OCI-LY1 (cell line): Measurements from ENCODE around the gene MYO1D.
"Not testable (repeated sequence)": the region's sequence is repeated elsewhere in the genome, so short reads cannot be mapped to it uniquely, and the experiment has no call there.

ENCODE experiments used
- H2AFZ ChIP-seq: fragments of 200-600 bp; sonication (generic), shearing (Covaris generic); 2 replicates; pipeline ENCODE4 v1.6.0; 2014; ENCODE audit warnings: antibody characterized with exemption, mild to moderate bottlenecking, low read length
- H3F3A ChIP-seq: fragments of 200-600 bp; sonication (generic), shearing (Covaris generic); 2 replicates; pipeline ENCODE4 v1.6.0; 2014; ENCODE audit warnings: mild to moderate bottlenecking, antibody characterized with exemption, low read length, moderate library complexity; ENCODE audit not compliant: insufficient read depth
- H3K27ac ChIP-seq: fragments of 200-600 bp; sonication (generic); 2 replicates; pipeline ENCODE4 v1.5.1; 2014; ENCODE audit warnings: low read length, mixed run types, mild to moderate bottlenecking, low read depth; ENCODE audit not compliant: poor library complexity, severe bottlenecking
- H3K27me3 ChIP-seq: fragments of 200-600 bp; sonication (generic); 2 replicates; pipeline ENCODE4 v1.6.0; 2014; ENCODE audit warnings: antibody characterized with exemption, mild to moderate bottlenecking, low read length, moderate library complexity; ENCODE audit not compliant: insufficient read depth
- H3K36me3 ChIP-seq: fragments of 200-600 bp; sonication (generic); 2 replicates; pipeline ENCODE4 v1.6.1; 2014; ENCODE audit warnings: mild to moderate bottlenecking, antibody characterized with exemption, low read length, moderate library complexity, mixed read lengths; ENCODE audit not compliant: insufficient read depth
- H3K4me1 ChIP-seq: fragments of 200-600 bp; sonication (generic); 2 replicates; pipeline ENCODE4 v1.5.1; 2014; ENCODE audit warnings: mild to moderate bottlenecking, low read length, moderate library complexity; ENCODE audit not compliant: insufficient read depth, severe bottlenecking
- H3K4me2 ChIP-seq: fragments of 200-600 bp; sonication (generic), shearing (Covaris generic); 2 replicates; pipeline ENCODE4 v1.6.1; 2014; ENCODE audit warnings: low read length
- H3K4me3 ChIP-seq: fragments of 200-600 bp; sonication (generic); 2 replicates; pipeline ENCODE4 v1.5.1; 2014; ENCODE audit warnings: low read length, low read depth, mild to moderate bottlenecking, mixed read lengths; ENCODE audit not compliant: poor library complexity, severe bottlenecking
- H3K79me2 ChIP-seq: fragments of 200-600 bp; shearing (Covaris generic); 2 replicates; pipeline ENCODE4 v1.6.1; 2016; ENCODE audit warnings: mixed run types, low read length, mixed read lengths; ENCODE audit not compliant: insufficient read depth
- H3K9ac ChIP-seq: fragments of 200-600 bp; sonication (generic), shearing (Covaris generic); 2 replicates; pipeline ENCODE4 v1.6.1; 2014; ENCODE audit warnings: mild to moderate bottlenecking, low read length, mixed read lengths
- H3K9me2 ChIP-seq: fragments of 200-600 bp; sonication (generic), shearing (Covaris generic); 2 replicates; pipeline ENCODE4 v1.6.1; 2014; ENCODE audit warnings: low read depth, mild to moderate bottlenecking, low read length, mixed read lengths
- H3K9me3 ChIP-seq: fragments of 200-600 bp; shearing (Covaris generic); 2 replicates; pipeline ENCODE4 v1.6.1; 2014; ENCODE audit warnings: low read length, mixed read lengths
- H4K20me1 ChIP-seq: fragments of 200-600 bp; sonication (generic), shearing (Covaris generic); 2 replicates; pipeline ENCODE4 v1.6.0; 2016; ENCODE audit warnings: mild to moderate bottlenecking, low read length; ENCODE audit not compliant: insufficient read depth
- EZH2 ChIP-seq: fragments of 200-600 bp; sonication (generic), shearing (Covaris generic); IDR thresholded peaks from 2 replicates; pipeline ENCODE4 v1.8.0; 2017; ENCODE audit warnings: borderline replicate concordance, mixed run types, mild to moderate bottlenecking, antibody characterized with exemption, low read length, moderate library complexity, mixed read lengths
- TF ChIP-seq, protein P1 (sequence below): fragments of 200-600 bp; sonication (generic), shearing (Covaris generic); IDR thresholded peaks from 2 replicates; pipeline ENCODE4 v1.5.1; 2017; ENCODE audit warnings: mild to moderate bottlenecking, antibody characterized with exemption, low read length, moderate library complexity, mixed read lengths

Gene MYO1D

DNA sequence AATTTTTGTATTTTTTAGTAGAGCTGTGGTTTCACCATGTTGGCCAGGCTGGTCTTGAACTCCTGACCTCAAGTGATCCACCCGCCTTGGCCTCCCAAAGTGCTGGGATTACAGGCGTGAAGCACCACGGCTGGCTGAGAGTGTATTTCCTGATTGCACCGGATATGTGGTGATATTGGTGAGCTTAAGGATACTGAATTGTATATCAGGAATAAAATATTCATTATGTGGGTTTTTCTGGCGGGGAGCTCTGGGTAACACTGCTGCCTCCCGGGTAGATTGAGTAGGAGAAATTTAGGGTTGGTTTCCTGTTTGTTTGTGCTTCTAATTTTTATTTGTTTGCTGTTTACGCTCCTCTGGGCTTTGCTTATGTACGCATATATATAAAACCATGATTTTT is 43.4 kb upstream of the MYO1D start:
- no peak overlapping the region for H3K9ac ChIP-seq

DNA sequence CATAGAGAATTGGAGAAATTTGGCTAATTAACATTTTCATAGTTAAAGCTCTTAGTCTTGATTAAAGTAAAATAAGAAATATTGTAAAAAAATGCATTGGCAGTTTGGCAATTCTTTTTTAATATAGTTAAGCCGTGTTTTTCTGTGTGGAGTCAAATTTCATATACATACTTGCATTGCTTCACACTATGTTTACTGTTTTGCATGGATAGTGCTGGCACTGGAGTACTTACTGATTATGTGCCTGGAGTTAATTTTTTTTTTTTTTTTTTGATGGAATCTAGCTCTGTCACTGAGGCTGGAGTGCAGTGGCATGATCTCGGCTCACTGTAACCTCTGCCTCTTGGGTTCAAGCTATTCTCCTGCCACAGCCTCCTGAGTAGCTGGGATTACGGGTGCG is 43.0 kb upstream of the MYO1D start:
- H2AFZ ChIP-seq, H3K4me1 ChIP-seq, H3K79me2 ChIP-seq, H3K4me2 ChIP-seq, H3K36me3 ChIP-seq, H3K4me3 ChIP-seq, H3K9ac ChIP-seq, H3K27me3 ChIP-seq, H4K20me1 ChIP-seq, H3K27ac ChIP-seq, H3K9me3 ChIP-seq, H3K9me2 ChIP-seq, H3F3A ChIP-seq: not testable (repeated sequence)

More for the DNA sequence above, 43.4 kb upstream of the MYO1D start:
- Histone ChIP-seq H3K9me3 (no peaks in the 10 kb centered on the region), H3K4me1 (no peaks in the 10 kb centered on the region), H2AFZ (no peak overlapping the region), H3K27me3 (no peaks in the 10 kb centered on the region), H3K36me3 (no peaks in the 10 kb centered on the region), H3F3A (no peaks in the 10 kb centered on the region), H3K27ac (no peak overlapping the region), H3K79me2 (no peaks in the 10 kb centered on the region), H3K4me2 (no peak overlapping the region), H3K9me2 (no peaks in the 10 kb centered on the region), H4K20me1 (no peaks in the 10 kb centered on the region), H3K4me3 (no peak overlapping the region)
- TF ChIP-seq, protein P1, sequence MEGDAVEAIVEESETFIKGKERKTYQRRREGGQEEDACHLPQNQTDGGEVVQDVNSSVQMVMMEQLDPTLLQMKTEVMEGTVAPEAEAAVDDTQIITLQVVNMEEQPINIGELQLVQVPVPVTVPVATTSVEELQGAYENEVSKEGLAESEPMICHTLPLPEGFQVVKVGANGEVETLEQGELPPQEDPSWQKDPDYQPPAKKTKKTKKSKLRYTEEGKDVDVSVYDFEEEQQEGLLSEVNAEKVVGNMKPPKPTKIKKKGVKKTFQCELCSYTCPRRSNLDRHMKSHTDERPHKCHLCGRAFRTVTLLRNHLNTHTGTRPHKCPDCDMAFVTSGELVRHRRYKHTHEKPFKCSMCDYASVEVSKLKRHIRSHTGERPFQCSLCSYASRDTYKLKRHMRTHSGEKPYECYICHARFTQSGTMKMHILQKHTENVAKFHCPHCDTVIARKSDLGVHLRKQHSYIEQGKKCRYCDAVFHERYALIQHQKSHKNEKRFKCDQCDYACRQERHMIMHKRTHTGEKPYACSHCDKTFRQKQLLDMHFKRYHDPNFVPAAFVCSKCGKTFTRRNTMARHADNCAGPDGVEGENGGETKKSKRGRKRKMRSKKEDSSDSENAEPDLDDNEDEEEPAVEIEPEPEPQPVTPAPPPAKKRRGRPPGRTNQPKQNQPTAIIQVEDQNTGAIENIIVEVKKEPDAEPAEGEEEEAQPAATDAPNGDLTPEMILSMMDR, result no peak
- TF ChIP-seq EZH2, result no peak

DNA sequence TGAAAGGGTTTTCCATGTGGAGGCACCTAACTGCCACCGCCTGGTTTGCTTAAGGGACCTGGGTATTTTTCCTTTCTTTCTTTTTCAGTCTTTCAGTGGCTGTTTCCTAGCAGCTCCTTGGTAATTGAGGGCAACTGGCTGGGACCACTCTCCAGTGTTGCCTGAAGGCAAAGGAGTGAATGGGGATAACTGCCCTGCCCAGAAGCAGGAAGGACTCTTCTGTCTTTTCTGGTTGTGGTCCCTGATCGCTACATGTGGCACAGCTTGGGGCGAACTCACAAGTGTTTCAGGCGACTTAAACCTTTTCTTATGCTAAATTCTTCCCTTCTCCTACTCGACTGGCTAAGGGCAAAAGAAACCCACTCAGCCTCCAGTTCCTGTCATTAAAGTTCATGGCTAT is 40.9 kb upstream of the MYO1D start:
- no peak for TF ChIP-seq EZH2
- H3F3A ChIP-seq, result no peaks in the 10 kb centered on the region
- H3K4me1 ChIP-seq, result no peaks in the 10 kb centered on the region
- no peaks in the 10 kb centered on the region for H3K27me3 ChIP-seq
- no peak overlapping the region for H3K27ac ChIP-seq
- no peak overlapping the region for H3K9ac ChIP-seq
- no peak overlapping the region for H2AFZ ChIP-seq
- no peaks in the 10 kb centered on the region for H3K9me3 ChIP-seq
- H3K4me3 ChIP-seq, result no peak overlapping the region
- H4K20me1 ChIP-seq, result no peaks in the 10 kb centered on the region
- H3K79me2 ChIP-seq, result no peaks in the 10 kb centered on the region
- H3K36me3 ChIP-seq, result no peaks in the 10 kb centered on the region
- no peak overlapping the region for H3K4me2 ChIP-seq
- H3K9me2 ChIP-seq, result no peaks in the 10 kb centered on the region

DNA sequence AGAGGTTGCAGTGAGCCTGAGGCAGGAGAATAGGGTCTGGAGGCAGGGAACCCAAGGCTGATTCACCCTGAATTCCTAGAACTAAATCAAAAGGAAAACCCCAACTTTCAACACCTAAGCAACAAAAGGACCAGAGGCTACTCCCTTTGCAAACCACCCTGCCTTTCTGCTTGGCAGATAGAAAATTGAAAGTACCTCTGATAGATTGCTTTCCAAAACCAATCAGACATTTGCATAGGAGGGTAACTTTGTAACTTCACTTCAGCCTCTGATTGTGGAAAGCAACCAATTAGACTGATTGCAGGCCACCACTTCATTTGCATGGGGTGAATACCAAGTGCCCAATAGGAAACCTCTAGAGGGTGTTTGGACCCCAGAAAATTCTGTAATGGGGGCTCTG is 40.2 kb upstream of the MYO1D start:
- Histone ChIP-seq H3K27me3 (no peaks in the 10 kb centered on the region), H3K4me2 (no peak overlapping the region), H2AFZ (no peak overlapping the region)

More for the DNA sequence above, 40.2 kb upstream of the MYO1D start:
- no peak overlapping the region for H3K27ac ChIP-seq
- H4K20me1 ChIP-seq, result no peaks in the 10 kb centered on the region
- no peaks in the 10 kb centered on the region for H3K9me2 ChIP-seq
- no peaks in the 10 kb centered on the region for H3K36me3 ChIP-seq
- H3K79me2 ChIP-seq, result no peaks in the 10 kb centered on the region
- H3F3A ChIP-seq, result no peaks in the 10 kb centered on the region
- no peak for TF ChIP-seq EZH2
- TF ChIP-seq, protein P1, result no peak
- no peaks in the 10 kb centered on the region for H3K9me3 ChIP-seq
- no peak overlapping the region for H3K9ac ChIP-seq
- H3K4me1 ChIP-seq, result no peaks in the 10 kb centered on the region
- H3K4me3 ChIP-seq, result no peak overlapping the region
